ENCODE measurements around the gene SEZ6L. TPM values are rescaled to one million over a fixed set of nuclear protein-coding genes. Genes with fewer than 3 reads are reported as not detected.
A peak's percentile ranks its signal among the peaks of the same experiment; 100 is the strongest.

Gene SEZ6L
- polyA plus RNA-seq, 12 donors = 0.35 to 3.6 (median 0.59) TPM; not detected in 2

DNA sequence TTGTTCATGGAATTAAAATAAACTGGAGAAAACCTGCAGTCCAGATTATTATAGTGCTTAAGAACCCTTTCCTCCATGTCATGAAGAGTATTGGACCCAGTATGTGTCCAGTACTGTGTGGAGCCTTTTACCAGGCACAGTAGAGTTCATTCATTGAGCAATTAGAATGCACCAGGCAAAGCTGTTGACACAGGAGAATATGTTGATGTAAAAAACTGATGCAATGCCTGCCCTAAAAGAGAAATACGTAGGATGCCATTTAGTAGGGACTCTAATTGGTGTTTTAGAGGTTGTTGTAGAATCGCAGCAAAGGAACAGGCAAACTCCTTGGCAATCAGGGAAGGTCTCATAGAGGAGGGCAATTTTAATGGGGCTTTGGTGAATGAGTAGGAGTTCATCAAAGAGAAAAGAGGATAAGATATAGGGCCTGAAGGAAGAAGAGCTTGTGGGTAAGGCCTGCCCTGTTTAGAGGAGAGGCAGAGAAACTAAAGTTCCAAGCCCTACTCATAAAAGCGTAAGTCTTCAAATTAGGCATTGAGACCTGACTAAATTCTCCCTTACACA, 126.4 kb downstream of the SEZ6L start:
- no peak for DNase-seq

GRCh38 chr22:26298605-26299310, 129.5 kb downstream of the SEZ6L start:
- DNase-seq = no peak

DNA sequence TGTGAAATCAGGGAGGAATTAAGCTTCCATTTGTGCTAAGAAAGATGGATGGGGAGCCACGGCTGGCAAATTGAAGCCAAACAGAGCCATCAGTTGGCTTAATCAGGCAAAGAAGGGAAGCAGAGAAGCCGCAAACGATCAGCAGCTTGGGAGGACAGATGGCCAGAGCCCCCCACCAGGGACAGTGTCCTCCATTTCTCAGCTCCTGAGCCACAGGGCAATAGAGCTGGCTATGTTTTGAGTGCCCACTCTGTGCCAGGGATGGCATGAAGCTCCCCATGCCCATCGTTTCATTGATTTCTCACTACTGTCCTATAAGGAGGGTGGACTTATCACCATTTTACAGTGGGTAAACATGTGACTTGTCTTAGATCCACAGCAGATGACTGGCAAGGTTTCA, 133.5 kb downstream of the SEZ6L start:
- DNase-seq = no peak

GRCh38 chr22:26303475-26303874, 134.2 kb downstream of the SEZ6L start:
- DNase-seq = no peak

DNA sequence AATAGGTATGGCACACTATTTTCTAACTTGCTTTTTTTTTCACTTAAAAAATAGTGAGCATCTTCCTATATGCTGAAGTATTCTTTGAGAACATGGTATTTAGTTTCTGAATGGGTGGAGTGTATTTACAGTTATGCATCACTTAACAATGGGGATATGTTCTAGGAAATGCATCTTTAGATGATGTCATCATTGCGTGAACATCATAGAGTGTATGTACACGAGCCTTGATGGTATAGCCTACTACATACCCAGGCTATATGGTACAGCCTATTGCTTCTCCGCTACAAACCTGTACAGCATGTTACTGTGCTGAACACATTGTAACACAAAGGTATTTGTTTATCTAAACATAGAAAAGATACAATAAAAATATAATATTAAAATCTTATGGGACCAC, 135.5 kb downstream of the SEZ6L start:
- DNase-seq = no peak

DNA sequence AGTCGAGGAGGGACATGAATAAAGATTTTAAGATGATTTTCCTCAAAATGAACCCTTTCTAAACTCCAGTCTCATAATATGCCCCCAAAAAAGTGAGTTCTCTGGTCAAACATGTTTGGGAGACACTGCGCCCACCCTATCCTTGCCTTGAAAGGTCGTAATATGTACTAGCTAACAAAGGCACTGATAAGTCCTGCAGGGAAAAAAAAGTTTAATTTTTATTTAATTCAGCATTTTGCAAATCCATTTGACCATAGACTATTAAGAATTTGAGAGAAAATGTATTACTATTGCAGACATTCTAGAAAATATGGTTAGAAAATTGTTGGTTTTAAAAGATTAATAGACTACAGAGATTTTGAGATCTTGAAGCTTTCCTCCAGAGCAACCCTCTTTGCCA, 139.2 kb downstream of the SEZ6L start:
- no peak for DNase-seq

GRCh38 chr22:26310616-26311015, 141.4 kb downstream of the SEZ6L start:
- DNase-seq = no peak

- DNase-seq = no peak
Measured at GRCh38 chr22:26313291-26313690, 144.0 kb downstream of the SEZ6L start.

DNA sequence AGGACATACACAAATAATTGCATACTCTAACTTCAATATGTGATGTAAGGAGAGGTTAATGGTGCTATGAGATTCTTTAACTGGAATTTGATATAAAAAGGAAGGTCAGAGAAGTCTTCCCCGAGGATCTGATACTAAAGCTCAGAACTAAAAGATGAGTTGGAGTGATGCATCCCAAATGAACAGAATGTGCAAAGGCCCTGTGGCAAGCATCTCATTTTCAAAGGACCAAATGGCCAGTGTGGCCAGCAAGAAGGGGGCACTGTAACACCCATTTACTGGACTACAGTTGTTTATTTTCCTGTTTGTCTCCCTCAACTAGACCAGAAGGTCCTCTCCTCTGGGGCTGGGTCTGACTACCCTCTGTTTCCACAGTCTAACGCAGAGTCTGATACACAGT, 144.9 kb downstream of the SEZ6L start:
- DNase-seq = no peak

DNA sequence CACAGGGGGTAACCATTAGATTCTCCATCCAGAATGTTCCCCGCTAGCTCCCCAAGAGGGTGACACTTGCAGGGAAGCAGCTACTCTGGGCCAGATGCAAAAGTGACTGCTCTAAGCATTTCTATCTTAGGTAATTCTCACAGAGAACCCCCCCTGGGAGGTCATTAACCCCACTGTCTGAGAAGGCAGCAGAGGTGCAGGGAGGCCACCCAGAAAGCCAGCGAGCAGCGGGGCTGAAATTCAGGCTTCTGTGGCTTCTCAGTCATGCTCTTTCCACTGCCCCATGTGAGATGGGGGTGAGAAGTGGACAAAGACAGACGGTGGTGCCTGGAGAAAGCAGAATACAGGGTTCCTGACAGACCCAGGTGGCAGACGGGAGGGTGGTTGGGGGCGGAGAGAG, 145.4 kb downstream of the SEZ6L start:
- no peak for DNase-seq

DNA sequence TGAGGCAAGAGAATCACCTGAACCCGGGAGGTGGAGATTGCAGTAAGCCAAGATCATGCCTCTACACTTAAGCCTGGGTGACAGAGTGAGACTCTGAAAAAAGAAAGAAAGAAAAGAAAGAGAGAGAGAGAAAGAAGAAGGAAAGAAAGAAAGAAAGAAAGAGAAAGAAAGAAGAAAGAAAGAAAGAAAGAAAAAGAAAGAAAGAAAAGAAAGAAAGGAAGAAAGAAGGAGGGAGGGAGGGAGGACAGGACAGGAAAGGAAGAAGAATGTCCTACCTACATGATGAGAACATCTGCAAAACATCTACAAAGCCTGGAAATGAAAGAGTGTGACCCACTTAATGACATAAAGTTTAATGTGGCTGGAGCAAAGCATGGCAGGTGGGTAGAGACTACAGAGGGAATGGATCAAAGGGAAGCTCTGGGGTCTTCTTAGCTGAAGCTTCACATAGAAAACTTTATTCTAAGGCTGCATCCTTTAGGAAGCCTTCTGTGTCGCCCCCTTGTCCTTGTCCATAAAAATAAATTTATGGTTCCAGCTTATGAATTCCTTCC, 147.5 kb downstream of the SEZ6L start:
- DNase-seq = no peak

GRCh38 chr22:26318975-26319374, 149.7 kb downstream of the SEZ6L start:
- DNase-seq = no peak

DNA sequence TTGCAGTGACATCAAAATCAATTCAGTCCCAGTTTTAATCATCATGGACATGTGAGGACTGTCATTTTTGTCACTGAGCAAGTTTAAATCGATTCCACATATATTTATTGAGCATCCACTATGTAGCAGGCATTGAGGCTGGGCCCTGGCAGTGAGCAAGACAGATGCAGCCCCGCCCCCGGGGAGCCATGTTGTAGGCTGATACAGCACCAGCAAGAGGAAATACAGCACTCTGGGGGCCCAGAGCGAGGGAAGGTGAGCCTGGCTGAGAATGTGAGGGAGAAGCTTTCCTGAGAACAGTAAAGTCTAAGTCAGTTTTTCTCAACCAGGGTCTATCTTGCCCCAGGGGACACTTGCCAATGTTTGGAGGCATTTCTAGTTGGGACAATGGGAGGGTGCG, 151.2 kb downstream of the SEZ6L start:
- no peak for DNase-seq

DNA sequence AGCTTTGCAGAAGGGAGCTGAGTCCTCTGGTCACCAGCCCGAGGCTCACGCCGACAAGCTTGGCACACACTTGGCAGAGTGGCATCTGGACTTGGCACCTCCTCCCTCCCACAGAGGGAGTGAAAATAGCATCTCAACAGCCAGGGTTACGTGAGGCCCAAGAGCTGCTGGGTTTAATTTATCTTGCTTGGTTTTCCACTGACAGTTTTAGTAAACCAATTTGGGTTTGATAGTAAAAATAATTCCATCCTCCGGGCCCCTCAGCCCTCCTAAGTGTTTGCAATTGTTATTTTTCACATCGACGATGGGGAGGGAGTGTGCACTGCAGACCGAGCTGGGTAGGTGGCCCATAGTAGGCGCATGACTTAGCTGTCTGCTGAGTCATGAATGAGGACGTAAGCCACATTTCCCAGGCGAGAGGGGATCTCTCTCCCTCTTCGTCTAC, 152.2 kb downstream of the SEZ6L start:
- peak; percentile 6 for DNase-seq

- DNase-seq = no peak
Measured at GRCh38 chr22:26322179-26322905, 153.1 kb downstream of the SEZ6L start.

DNA sequence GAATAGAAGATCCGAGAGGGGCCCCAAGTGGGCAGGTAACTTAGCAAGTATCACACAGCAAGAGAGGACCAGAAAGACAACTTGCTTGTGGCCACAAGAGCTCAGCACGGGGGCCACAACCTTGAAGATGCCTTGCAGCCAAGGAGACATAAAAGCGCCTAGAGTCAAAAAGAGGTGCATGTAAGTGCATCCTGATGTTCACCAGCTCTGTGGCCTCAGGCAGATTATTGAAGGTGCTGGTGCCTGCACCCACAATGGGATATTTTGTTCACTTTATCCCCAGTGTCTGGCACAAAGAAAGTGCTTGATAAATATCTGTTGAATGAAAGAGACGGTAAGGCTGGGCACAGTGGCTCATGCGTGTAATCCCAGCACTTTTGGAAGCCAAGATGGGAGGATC, 153.8 kb downstream of the SEZ6L start:
- DNase-seq = no peak

DNA sequence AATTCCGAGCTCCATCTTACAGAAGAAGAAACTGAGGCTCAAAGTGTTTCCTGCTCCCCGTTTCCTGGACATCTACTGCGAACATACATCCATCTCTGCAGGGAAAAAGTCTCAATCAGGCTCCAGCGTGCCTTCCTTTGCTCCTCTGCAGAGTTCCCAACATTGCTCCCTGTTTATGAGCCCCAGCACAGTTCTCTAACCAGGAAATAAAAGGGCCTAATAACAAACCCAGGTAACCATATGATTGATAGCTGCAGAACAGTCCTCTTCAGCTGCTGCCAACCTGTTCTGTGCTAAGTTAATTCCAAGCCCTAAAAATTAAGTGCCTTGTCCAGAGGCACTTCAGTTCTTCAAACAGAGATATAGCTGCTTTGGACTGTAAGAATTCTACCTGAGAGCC, 154.9 kb downstream of the SEZ6L start:
- no peak for DNase-seq

DNA sequence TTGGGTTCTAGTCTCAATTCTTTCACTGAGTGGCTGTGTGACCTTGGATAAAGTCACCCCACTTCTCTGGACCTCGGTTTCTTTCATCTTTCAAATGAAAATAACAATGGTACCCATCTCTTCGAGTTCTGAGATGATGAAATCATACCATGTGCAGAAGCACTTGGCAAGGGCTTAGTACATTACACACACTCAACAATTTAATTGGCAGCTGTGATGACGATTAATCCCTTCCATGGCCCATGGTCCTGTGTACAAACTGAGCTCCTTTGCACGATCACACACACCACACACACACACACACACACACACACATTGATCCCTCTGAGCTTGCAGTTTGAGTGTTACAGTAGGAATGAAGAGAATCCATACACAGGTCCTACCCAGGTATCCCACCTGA, 156.4 kb downstream of the SEZ6L start:
- DNase-seq = no peak

DNA sequence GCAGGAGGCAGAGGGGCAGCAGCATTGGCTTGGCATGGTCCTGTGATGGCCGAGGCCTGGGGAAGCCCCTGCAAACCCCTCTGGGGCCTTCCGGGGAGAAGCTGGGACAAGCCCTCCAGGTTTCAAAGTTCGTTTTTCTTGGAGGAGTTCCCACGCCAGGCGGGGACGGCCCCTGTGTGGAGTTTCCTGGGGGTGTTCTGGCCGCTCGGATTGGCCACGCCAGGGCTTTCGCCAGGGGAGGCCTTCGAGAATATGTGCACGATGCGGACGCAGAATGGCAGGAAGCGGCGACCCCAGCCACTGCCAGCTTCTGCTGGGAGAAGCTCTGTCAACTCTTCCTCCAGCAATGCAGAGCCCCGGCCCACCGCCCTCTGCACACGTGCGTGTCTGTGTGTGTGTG, 157.5 kb downstream of the SEZ6L start:
- no peak for DNase-seq

GRCh38 chr22:26327306-26327705, 158.0 kb downstream of the SEZ6L start:
- no peak for DNase-seq

GRCh38 chr22:26328221-26328620, 159.0 kb downstream of the SEZ6L start:
- DNase-seq = no peak

DNA sequence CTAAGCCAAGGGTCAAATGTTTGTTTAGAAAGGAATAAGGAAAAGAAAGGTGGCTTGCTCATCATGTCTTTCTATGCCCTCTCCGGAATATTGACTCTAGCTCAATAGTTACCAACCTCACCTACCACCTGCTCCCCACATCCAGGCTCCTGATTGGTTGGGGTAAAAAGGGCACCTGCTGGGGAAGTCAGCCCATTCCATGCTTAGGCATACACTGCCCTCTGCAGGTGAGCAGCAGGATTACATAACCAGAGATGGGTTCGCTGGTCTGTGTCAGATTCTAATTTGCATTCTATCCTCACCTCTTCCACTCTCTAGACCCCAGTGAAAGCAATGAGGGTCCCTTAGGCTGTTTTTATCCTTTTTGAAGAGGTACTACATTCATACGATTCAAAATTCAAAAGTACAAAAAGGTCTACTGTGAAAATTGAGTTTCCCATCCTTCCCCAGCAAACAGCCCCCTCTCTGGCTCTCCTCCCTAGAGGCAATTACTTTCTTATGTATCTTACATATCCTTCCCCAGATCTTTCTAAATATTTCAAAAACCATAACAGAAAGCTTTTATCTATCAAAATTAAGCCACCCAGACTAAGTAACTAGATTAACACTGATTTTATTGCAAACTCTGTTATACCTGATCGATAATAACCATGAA, 161.8 kb downstream of the SEZ6L start:
- peak; percentile 6 for DNase-seq
